ENCODE measurements around the gene BPIFB2. TPM values are rescaled to one million over a fixed set of nuclear protein-coding genes. Genes with fewer than 3 reads are reported as not detected.
"Not testable (repeated sequence)": the region's sequence is repeated elsewhere in the genome, so short reads cannot be mapped to it uniquely, and the experiment has no call there.

The BPIFB2 gene
- total and polyA plus RNA-seq, 2 donors (not counting 3 experiments of a cell fraction or from before 2014, with no cell fraction given): not detected

DNA sequence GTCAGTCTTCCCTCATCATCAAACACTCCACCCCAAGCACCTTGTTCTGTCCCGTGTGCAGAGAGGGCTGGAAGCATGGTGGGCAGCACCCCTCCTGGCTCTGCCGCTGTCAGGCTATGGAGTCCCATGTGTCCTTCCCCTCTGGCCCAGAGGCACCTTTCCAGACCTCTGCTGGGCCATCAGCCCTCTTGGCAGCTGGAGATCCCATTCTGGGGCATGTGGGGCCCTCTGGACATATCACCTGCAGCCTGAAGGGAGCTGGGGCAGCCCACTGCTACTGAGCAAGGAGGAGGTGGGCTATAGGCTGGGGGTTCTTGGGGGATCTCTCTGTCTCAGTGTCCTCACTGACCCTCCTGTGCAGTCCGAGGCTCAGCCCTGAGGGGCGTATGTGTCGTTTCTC is 45.5 kb upstream of the BPIFB2 start:
- dilution Hi-C loops (cut with MboI; ENCODE audit: extremely low pct_ligation_motif_present, low sequenced_read_pairs) (no loop called here), intact Hi-C loops (cut with micrococcal nuclease) (no loop called here)
- POLR2A ChIA-PET: no interaction called here
- Histone ChIP-seq H3K27me3 (ENCODE audit: control insufficient read depth in 2 of 2, insufficient read depth in 2 of 2, low read length in 2 of 2) (peaks cover 1 to 5% of the 10 kb centered on the region in 2 experiments), H2AFZ (ENCODE audit: low read depth, low read length) (no peak overlapping the region), H3K79me2 (ENCODE audit: control insufficient read depth, insufficient read depth, low read length) (no peaks in the 10 kb centered on the region), H3K36me3 (ENCODE audit: control insufficient read depth in 2 of 2, extremely low read depth in 1 of 2, insufficient read depth in 2 of 2, low read length in 2 of 2) (no peaks in the 10 kb centered on the region), H3K9me1 (replicated peaks; ENCODE audit: control insufficient read depth, extremely low read depth, insufficient read depth, low read length) (no peaks in the 10 kb centered on the region), H4K20me1 (replicated peaks; ENCODE audit: control insufficient read depth, extremely low read depth, insufficient read depth, low read length) (no peaks in the 10 kb centered on the region), H3K4me3 (replicated peaks in 1 of 3; ENCODE audit: insufficient read depth in 1 of 3, low read depth in 1 of 3, low read length in 3 of 3) (no peak overlapping the region), H3K4me1 (ENCODE audit: control insufficient read depth, extremely low read depth, insufficient read depth, low read length) (no peaks in the 10 kb centered on the region), H3K27ac (ENCODE audit: insufficient read depth, low read depth, low read length) (no peak overlapping the region), H3K9ac (replicated peaks; ENCODE audit: extremely low read depth, insufficient read depth, low read length) (no peak overlapping the region), H3K9me3 (replicated peaks; ENCODE audit: control insufficient read depth, insufficient read depth, low read length) (no peaks in the 10 kb centered on the region), H3K4me2 (ENCODE audit: insufficient read depth, low read length) (no peak overlapping the region)
- DNase-seq (ENCODE audit: low read depth, low spot score) (no peak), FAIRE-seq (no peak)
- TF ChIP-seq CTCF (IDR thresholded peaks at IDR 0.05; ENCODE audit: extremely low read depth in 1 of 2, insufficient read depth in 1 of 2, low read depth in 1 of 2, low read length in 2 of 2): no peak
- CTCF ChIA-PET: interaction anchor here (1.1 kb wide), 1 partner anchor 11 kb away, joined by 3 read pairs; no protein-coding TSS in a partner anchor
- no TSS peak for BruUV-seq (replicated peaks)

DNA sequence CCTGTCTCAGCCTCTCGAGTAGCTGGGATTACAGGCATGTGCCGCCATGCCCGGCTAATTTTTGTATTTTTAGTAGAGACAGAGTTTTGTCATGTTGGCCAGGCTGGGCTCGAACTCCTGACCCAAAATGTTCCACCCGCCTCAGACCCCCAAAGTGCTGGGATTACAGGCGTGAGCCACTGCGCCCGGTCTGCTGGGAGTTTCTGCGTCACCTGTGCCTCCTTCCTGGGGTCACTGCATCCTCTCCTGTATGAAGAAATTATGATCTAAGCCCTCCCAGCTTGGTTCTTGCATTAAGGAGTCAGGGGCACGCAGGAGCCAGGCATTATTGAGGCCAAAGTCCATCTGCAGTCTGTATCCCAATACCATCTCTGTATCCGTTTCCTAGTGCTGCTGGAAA is 44.9 kb upstream of the BPIFB2 start:
- BruUV-seq (replicated peaks); DNase-seq (ENCODE audit: low read depth, low spot score); dilution Hi-C loops (cut with MboI; ENCODE audit: extremely low pct_ligation_motif_present, low sequenced_read_pairs); H4K20me1 ChIP-seq (replicated peaks; ENCODE audit: control insufficient read depth, extremely low read depth, insufficient read depth, low read length); H3K9me1 ChIP-seq (replicated peaks; ENCODE audit: control insufficient read depth, extremely low read depth, insufficient read depth, low read length); H3K79me2 ChIP-seq (ENCODE audit: control insufficient read depth, insufficient read depth, low read length); H3K4me3 ChIP-seq (replicated peaks in 1 of 3; ENCODE audit: insufficient read depth in 1 of 3, low read depth in 1 of 3, low read length in 3 of 3); H2AFZ ChIP-seq (ENCODE audit: low read depth, low read length); H3K27ac ChIP-seq (ENCODE audit: insufficient read depth, low read depth, low read length); POLR2A ChIA-PET; H3K4me1 ChIP-seq (ENCODE audit: control insufficient read depth, extremely low read depth, insufficient read depth, low read length); H3K27me3 ChIP-seq (ENCODE audit: control insufficient read depth in 2 of 2, insufficient read depth in 2 of 2, low read length in 2 of 2); H3K9me3 ChIP-seq (replicated peaks; ENCODE audit: control insufficient read depth, insufficient read depth, low read length); FAIRE-seq; H3K4me2 ChIP-seq (ENCODE audit: insufficient read depth, low read length); H3K9ac ChIP-seq (replicated peaks; ENCODE audit: extremely low read depth, insufficient read depth, low read length); H3K36me3 ChIP-seq (ENCODE audit: control insufficient read depth in 2 of 2, extremely low read depth in 1 of 2, insufficient read depth in 2 of 2, low read length in 2 of 2); intact Hi-C loops (cut with micrococcal nuclease): not testable (repeated sequence)
- CTCF ChIA-PET: interaction anchor here (1.1 kb wide), 1 partner anchor 11 kb away, joined by 3 read pairs; no protein-coding TSS in a partner anchor

Measured in endothelial cell of umbilical vein (primary cell).